Fibroblast of lung (primary cell): ENCODE data around the gene IGSF9B.

Source experiments
- CTCF ChIP-seq, 2 donors: IDR thresholded peaks in 1 of 2; conservative IDR thresholded peaks in 1 of 2; 1 replicate in 1 of 2; 2 replicates in 1 of 2; pipeline ENCODE4 v1.5.1; 2011 to 2012; ENCODE audit warnings: low read length in 2 of 2, control low read depth in 1 of 2, inconsistent platforms in 1 of 2, low read depth in 1 of 2, mild to moderate bottlenecking in 1 of 2
- EZH2 ChIP-seq: IDR thresholded peaks from 2 replicates; pipeline ENCODE4 v1.5.1; 2012; ENCODE audit warnings: low read length, control low read depth, mild to moderate bottlenecking; ENCODE audit errors: missing control alignments

GRCh38 chr11:133896642-133897330, 60.0 kb downstream of the IGSF9B start:
- no peak for TF ChIP-seq CTCF (conservative IDR thresholded peaks at IDR 0.05 in 1 of 2, IDR thresholded peaks at IDR 0.05 in 1 of 2; ENCODE audit: low read depth in 1 of 2, low read length in 2 of 2)
- TF ChIP-seq EZH2 = no peak
